ENCODE results near the gene SLN. TPM values are rescaled to one million over a fixed set of nuclear protein-coding genes. Genes with fewer than 3 reads are reported as not detected.
"Not testable (repeated sequence)": the region's sequence is repeated elsewhere in the genome, so short reads cannot be mapped to it uniquely, and the experiment has no call there.

Gene SLN
- not detected in 2 replicates for total RNA-seq (2014; rRNA removed; shearing (Covaris generic))

- Histone ChIP-seq H3K4me1 (replicated peaks) (no peaks in the 10 kb centered on the region), H3K9me3 (replicated peaks) (no peaks in the 10 kb centered on the region), H3K36me3 (no peaks in the 10 kb centered on the region), H3K27ac (no peak within 1 kb of the TSS), H3K4me3 (no peak within 1 kb of the TSS), H3K27me3 (replicated peaks) (no peaks in the 10 kb centered on the region)
- DNase-seq (ENCODE audit: low read depth in 1 of 2, low spot score in 2 of 2), result no peak
Measured at GRCh38 chr11:107711861-107712755, at the start of gene SLN. SLN (minus strand) TSS chr11:107712056.

- not testable (repeated sequence) for DNase-seq (ENCODE audit: low read depth in 1 of 2, low spot score in 2 of 2); H3K36me3 ChIP-seq; H3K27ac ChIP-seq
Measured at GRCh38 chr11:107758719-107759355, 47.0 kb upstream of the SLN start.

GRCh38 chr11:107757661-107758060, 45.8 kb upstream of the SLN start:
- no peaks in the 10 kb centered on the region for H3K4me1 ChIP-seq (replicated peaks)
- H3K27ac ChIP-seq, result no peak overlapping the region
- H3K36me3 ChIP-seq, result no peaks in the 10 kb centered on the region
- no peaks in the 10 kb centered on the region for H3K9me3 ChIP-seq (replicated peaks)
- no peak overlapping the region for H3K4me3 ChIP-seq
- no peak for DNase-seq (ENCODE audit: low read depth in 1 of 2, low spot score in 2 of 2)
- no peaks in the 10 kb centered on the region for H3K27me3 ChIP-seq (replicated peaks)

More at GRCh38 chr11:107758719-107759355, 47.0 kb upstream of the SLN start:
- not testable (repeated sequence) for H3K27me3 ChIP-seq (replicated peaks); H3K4me3 ChIP-seq; H3K4me1 ChIP-seq (replicated peaks); H3K9me3 ChIP-seq (replicated peaks)

GRCh38 chr11:107756553-107756952, 44.7 kb upstream of the SLN start:
- no peak for DNase-seq (ENCODE audit: low read depth in 1 of 2, low spot score in 2 of 2)
- no peak overlapping the region for H3K4me3 ChIP-seq
- H3K27ac ChIP-seq, result no peak overlapping the region
- no peaks in the 10 kb centered on the region for H3K4me1 ChIP-seq (replicated peaks)
- no peaks in the 10 kb centered on the region for H3K9me3 ChIP-seq (replicated peaks)
- H3K36me3 ChIP-seq, result no peaks in the 10 kb centered on the region
- no peaks in the 10 kb centered on the region for H3K27me3 ChIP-seq (replicated peaks)

GRCh38 chr11:107752949-107753822, 41.3 kb upstream of the SLN start:
- no peak for DNase-seq (ENCODE audit: low read depth in 1 of 2, low spot score in 2 of 2)
- no peak overlapping the region for H3K4me3 ChIP-seq
- no peaks in the 10 kb centered on the region for H3K27me3 ChIP-seq (replicated peaks)
- H3K9me3 ChIP-seq (replicated peaks), result no peaks in the 10 kb centered on the region
- H3K36me3 ChIP-seq, result no peaks in the 10 kb centered on the region
- no peaks in the 10 kb centered on the region for H3K4me1 ChIP-seq (replicated peaks)
- no peak overlapping the region for H3K27ac ChIP-seq

- Histone ChIP-seq H3K4me3 (no peak overlapping the region), H3K9me3 (replicated peaks) (no peaks in the 10 kb centered on the region), H3K27me3 (replicated peaks) (no peaks in the 10 kb centered on the region), H3K36me3 (no peaks in the 10 kb centered on the region), H3K4me1 (replicated peaks) (no peaks in the 10 kb centered on the region), H3K27ac (no peak overlapping the region)
- DNase-seq (ENCODE audit: low read depth in 1 of 2, low spot score in 2 of 2), result no peak
Measured at GRCh38 chr11:107752508-107752907, 40.7 kb upstream of the SLN start.

GRCh38 chr11:107751082-107751481, 39.2 kb upstream of the SLN start:
- Histone ChIP-seq H3K27ac (no peak overlapping the region), H3K9me3 (replicated peaks) (no peaks in the 10 kb centered on the region), H3K4me1 (replicated peaks) (no peaks in the 10 kb centered on the region), H3K36me3 (no peaks in the 10 kb centered on the region), H3K27me3 (replicated peaks) (no peaks in the 10 kb centered on the region), H3K4me3 (no peak overlapping the region)
- DNase-seq (ENCODE audit: low read depth in 1 of 2, low spot score in 2 of 2), result no peak

GRCh38 chr11:107750313-107750712, 38.5 kb upstream of the SLN start:
- Histone ChIP-seq H3K27ac (no peak overlapping the region), H3K4me1 (replicated peaks) (no peaks in the 10 kb centered on the region), H3K27me3 (replicated peaks) (no peaks in the 10 kb centered on the region), H3K4me3 (no peak overlapping the region), H3K36me3 (no peaks in the 10 kb centered on the region), H3K9me3 (replicated peaks) (no peaks in the 10 kb centered on the region)
- DNase-seq (ENCODE audit: low read depth in 1 of 2, low spot score in 2 of 2), result no peak

GRCh38 chr11:107747622-107748021, 35.8 kb upstream of the SLN start:
- Histone ChIP-seq H3K9me3 (replicated peaks) (no peaks in the 10 kb centered on the region), H3K4me3 (no peak overlapping the region), H3K4me1 (replicated peaks) (no peaks in the 10 kb centered on the region), H3K27me3 (replicated peaks) (no peaks in the 10 kb centered on the region), H3K27ac (no peak overlapping the region), H3K36me3 (no peaks in the 10 kb centered on the region)
- DNase-seq (ENCODE audit: low read depth in 1 of 2, low spot score in 2 of 2), result no peak

GRCh38 chr11:107744736-107745135, 32.9 kb upstream of the SLN start:
- H3K27me3 ChIP-seq (replicated peaks), result no peaks in the 10 kb centered on the region
- DNase-seq (ENCODE audit: low read depth in 1 of 2, low spot score in 2 of 2), result no peak
- H3K4me1 ChIP-seq (replicated peaks), result no peaks in the 10 kb centered on the region
- no peak overlapping the region for H3K27ac ChIP-seq
- H3K9me3 ChIP-seq (replicated peaks), result no peaks in the 10 kb centered on the region
- H3K36me3 ChIP-seq, result no peaks in the 10 kb centered on the region
- H3K4me3 ChIP-seq, result no peak overlapping the region

- no peaks in the 10 kb centered on the region for H3K9me3 ChIP-seq (replicated peaks)
- no peaks in the 10 kb centered on the region for H3K4me1 ChIP-seq (replicated peaks)
- H3K27me3 ChIP-seq (replicated peaks), result no peaks in the 10 kb centered on the region
- DNase-seq (ENCODE audit: low read depth in 1 of 2, low spot score in 2 of 2), result no peak
- H3K4me3 ChIP-seq, result no peak overlapping the region
- H3K27ac ChIP-seq, result no peak overlapping the region
- H3K36me3 ChIP-seq, result no peaks in the 10 kb centered on the region
Measured at GRCh38 chr11:107743191-107743590, 31.3 kb upstream of the SLN start.

- H3K27me3 ChIP-seq (replicated peaks), result no peaks in the 10 kb centered on the region
- H3K4me3 ChIP-seq, result no peak overlapping the region
- H3K27ac ChIP-seq, result no peak overlapping the region
- H3K9me3 ChIP-seq (replicated peaks), result no peaks in the 10 kb centered on the region
- no peaks in the 10 kb centered on the region for H3K4me1 ChIP-seq (replicated peaks)
- H3K36me3 ChIP-seq, result no peaks in the 10 kb centered on the region
- no peak for DNase-seq (ENCODE audit: low read depth in 1 of 2, low spot score in 2 of 2)
Measured at GRCh38 chr11:107741044-107741823, 29.4 kb upstream of the SLN start.

GRCh38 chr11:107740271-107740670, 28.4 kb upstream of the SLN start:
- no peak for DNase-seq (ENCODE audit: low read depth in 1 of 2, low spot score in 2 of 2)
- H3K36me3 ChIP-seq, result no peaks in the 10 kb centered on the region
- no peaks in the 10 kb centered on the region for H3K9me3 ChIP-seq (replicated peaks)
- no peak overlapping the region for H3K4me3 ChIP-seq
- H3K27ac ChIP-seq, result no peak overlapping the region
- no peaks in the 10 kb centered on the region for H3K4me1 ChIP-seq (replicated peaks)
- no peaks in the 10 kb centered on the region for H3K27me3 ChIP-seq (replicated peaks)
